Ishikawa (cell line): ENCODE results near the gene RNPEPL1.

Experiments
- CEBPB ChIP-seq: IDR thresholded peaks from 2 replicates; pipeline ENCODE4 v1.6.1; 2012
- CREB1 ChIP-seq: IDR thresholded peaks from 2 replicates; pipeline ENCODE4 v1.6.1; 2012; ENCODE audit warnings: low read depth
- EGR1 ChIP-seq: IDR thresholded peaks from 2 replicates; pipeline ENCODE4 v1.6.1; 2012
- EP300 ChIP-seq: IDR thresholded peaks from 2 replicates; pipeline ENCODE4 v1.6.1; 2012; ENCODE audit warnings: borderline replicate concordance
- FOXM1 ChIP-seq: IDR thresholded peaks from 2 replicates; pipeline ENCODE4 v1.6.1; 2012; ENCODE audit warnings: low read depth, borderline replicate concordance
- NFIC ChIP-seq: IDR thresholded peaks from 2 replicates; pipeline ENCODE4 v1.6.1; 2012
- RAD21 ChIP-seq: IDR thresholded peaks from 2 replicates; pipeline ENCODE4 v1.6.1; 2012; ENCODE audit warnings: low read depth
- TAF1 ChIP-seq: IDR thresholded peaks from 2 replicates; pipeline ENCODE4 v1.6.1; 2012; ENCODE audit warnings: low read depth, mild to moderate bottlenecking
- TCF12 ChIP-seq: IDR thresholded peaks from 2 replicates; pipeline ENCODE4 v1.6.1; 2012; ENCODE audit warnings: low read depth
- TEAD4 ChIP-seq: IDR thresholded peaks from 2 replicates; pipeline ENCODE4 v1.6.1; 2012
- YY1 ChIP-seq: IDR thresholded peaks from 2 replicates; pipeline ENCODE4 v1.6.1; 2012; ENCODE audit warnings: low read depth
- ZBTB7A ChIP-seq: IDR thresholded peaks from 2 replicates; pipeline ENCODE4 v1.6.1; 2012; ENCODE audit warnings: low read depth
- TF ChIP-seq, protein P1 (sequence below): IDR thresholded peaks from 2 replicates; pipeline ENCODE4 v1.6.1; 2012
- TF ChIP-seq, protein P2 (sequence below): IDR thresholded peaks from 2 replicates; pipeline ENCODE4 v1.6.1; 2012; ENCODE audit warnings: low read depth, mild to moderate bottlenecking
- TF ChIP-seq, protein P3 (sequence below): IDR thresholded peaks from 2 replicates; pipeline ENCODE4 v1.6.1; 2012

Gene RNPEPL1

DNA sequence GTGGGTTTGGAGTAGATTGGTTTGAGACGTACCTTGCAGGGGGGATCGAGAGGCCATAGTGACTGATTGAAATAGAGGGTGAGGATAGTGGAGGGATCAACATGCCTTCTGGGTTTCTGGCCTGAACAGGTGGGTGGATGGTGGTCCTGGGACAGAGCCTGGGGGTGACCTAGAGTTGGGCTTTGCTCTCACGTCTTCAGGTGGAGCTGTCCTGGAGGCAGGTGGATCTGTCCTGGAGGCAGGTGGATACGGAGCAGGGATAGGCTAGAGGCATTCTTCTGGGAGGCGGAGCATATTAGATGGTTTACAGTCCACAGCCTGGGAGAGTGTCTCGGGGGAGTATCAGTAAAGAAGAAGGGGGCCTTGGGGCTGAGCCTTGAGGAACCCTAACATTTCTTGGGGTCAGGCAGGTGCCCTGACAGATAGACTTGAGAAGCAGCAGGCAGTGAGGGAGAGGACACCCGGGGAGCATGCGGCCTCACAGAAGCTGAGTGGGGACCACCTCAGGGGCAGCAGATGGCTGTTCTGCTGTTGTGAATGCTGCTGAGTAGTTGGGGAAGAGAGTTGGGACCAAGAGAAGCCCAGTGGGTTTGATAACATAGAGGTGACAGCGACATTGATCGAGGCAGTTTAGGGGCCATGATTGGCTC, 19.8 kb downstream of the RNPEPL1 start:
- no peak for TF ChIP-seq ZBTB7A
- no peak for TF ChIP-seq TCF12
- TF ChIP-seq, protein P1, sequence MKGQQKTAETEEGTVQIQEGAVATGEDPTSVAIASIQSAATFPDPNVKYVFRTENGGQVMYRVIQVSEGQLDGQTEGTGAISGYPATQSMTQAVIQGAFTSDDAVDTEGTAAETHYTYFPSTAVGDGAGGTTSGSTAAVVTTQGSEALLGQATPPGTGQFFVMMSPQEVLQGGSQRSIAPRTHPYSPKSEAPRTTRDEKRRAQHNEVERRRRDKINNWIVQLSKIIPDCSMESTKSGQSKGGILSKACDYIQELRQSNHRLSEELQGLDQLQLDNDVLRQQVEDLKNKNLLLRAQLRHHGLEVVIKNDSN = no peak
- no peak for TF ChIP-seq FOXM1
- TF ChIP-seq EP300 = no peak
- no peak for TF ChIP-seq CREB1
- TF ChIP-seq, protein P2, sequence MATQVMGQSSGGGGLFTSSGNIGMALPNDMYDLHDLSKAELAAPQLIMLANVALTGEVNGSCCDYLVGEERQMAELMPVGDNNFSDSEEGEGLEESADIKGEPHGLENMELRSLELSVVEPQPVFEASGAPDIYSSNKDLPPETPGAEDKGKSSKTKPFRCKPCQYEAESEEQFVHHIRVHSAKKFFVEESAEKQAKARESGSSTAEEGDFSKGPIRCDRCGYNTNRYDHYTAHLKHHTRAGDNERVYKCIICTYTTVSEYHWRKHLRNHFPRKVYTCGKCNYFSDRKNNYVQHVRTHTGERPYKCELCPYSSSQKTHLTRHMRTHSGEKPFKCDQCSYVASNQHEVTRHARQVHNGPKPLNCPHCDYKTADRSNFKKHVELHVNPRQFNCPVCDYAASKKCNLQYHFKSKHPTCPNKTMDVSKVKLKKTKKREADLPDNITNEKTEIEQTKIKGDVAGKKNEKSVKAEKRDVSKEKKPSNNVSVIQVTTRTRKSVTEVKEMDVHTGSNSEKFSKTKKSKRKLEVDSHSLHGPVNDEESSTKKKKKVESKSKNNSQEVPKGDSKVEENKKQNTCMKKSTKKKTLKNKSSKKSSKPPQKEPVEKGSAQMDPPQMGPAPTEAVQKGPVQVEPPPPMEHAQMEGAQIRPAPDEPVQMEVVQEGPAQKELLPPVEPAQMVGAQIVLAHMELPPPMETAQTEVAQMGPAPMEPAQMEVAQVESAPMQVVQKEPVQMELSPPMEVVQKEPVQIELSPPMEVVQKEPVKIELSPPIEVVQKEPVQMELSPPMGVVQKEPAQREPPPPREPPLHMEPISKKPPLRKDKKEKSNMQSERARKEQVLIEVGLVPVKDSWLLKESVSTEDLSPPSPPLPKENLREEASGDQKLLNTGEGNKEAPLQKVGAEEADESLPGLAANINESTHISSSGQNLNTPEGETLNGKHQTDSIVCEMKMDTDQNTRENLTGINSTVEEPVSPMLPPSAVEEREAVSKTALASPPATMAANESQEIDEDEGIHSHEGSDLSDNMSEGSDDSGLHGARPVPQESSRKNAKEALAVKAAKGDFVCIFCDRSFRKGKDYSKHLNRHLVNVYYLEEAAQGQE = no peak

DNA sequence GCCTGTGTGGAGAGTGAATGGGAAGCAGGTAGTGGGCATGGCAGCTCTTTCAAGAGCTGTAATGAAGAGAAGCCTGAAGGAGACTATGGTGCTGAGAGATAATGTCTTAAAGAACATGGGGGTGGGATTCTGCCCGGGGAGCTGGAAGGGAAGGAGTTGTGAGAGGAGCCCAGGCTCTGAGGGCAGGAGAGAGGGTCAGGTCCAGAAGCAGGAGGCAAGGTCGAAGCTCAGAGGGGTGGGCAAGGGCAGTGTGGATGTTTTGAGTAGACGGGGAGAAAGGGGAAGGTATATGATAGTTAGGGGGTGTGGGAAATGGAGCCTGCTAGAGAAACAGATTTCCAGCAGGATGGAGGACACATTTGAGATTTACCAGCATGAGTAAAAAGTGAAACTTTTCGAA, 20.4 kb downstream of the RNPEPL1 start:
- TF ChIP-seq EGR1 = no peak
- no peak for TF ChIP-seq RAD21
- no peak for TF ChIP-seq CEBPB
- TF ChIP-seq, protein P1 = no peak
- TF ChIP-seq TCF12 = no peak

DNA sequence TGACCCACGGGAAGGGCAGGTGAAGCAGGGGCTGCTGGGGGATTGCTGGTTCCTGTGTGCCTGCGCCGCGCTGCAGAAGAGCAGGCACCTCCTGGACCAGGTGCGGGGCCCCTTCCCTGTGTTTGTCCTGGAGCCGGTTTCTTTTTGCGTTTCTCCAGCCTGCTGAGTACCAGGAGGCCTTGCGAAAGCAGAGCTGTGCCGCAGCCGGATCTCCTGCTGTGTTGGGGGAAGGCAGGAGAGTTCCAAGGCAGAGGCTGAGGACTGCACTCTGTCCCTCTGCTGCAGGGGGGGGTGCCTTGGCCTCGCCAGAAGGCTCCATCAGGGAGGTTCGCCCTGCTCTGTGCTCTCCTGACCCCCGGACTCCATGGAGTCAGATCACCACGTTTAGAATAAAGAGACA, 21.1 kb downstream of the RNPEPL1 start:
- TF ChIP-seq RAD21 (no peak), FOXM1 (no peak), NFIC (no peak), CEBPB (no peak), TAF1 (no peak), EP300 (no peak)
- TF ChIP-seq, protein P2 = no peak

DNA sequence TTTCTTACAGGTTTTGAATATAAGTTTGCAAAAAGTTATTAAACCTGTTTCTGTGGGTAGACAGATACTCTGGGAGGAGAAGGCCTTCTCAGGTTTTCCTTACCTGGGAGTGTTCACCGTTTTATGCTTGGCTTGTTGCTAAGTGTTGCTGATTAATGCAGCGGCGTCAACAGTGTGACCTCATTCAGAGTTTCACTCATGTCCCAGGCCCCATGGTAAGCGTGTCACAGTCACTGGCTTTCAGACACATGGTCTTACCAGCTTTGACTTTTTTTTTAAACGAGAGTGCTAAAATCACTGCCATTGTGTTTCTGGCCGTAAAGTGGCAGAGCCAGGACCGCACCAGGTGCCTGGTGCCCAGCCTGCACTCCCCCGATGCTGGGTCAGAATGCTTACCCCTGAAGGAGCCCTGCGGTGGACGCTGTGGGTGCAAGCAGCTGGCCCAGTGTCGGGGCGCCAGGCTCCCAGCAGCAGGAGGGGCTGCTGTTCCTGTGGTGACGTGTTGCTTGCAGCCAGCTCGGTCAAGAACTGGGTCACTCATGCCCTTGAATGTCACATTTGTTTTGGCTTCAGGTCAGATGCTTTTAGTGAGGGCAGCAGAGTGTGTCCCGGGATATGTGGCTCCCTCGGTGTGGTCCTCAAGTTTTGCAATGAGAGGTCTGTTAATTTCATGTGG, 21.7 kb downstream of the RNPEPL1 start:
- TF ChIP-seq YY1 (no peak), FOXM1 (no peak), CREB1 (no peak), ZBTB7A (no peak), TCF12 (no peak), RAD21 (no peak)
- TF ChIP-seq, protein P3, sequence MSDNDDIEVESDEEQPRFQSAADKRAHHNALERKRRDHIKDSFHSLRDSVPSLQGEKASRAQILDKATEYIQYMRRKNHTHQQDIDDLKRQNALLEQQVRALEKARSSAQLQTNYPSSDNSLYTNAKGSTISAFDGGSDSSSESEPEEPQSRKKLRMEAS = no peak
- TF ChIP-seq, protein P1 = no peak

DNA sequence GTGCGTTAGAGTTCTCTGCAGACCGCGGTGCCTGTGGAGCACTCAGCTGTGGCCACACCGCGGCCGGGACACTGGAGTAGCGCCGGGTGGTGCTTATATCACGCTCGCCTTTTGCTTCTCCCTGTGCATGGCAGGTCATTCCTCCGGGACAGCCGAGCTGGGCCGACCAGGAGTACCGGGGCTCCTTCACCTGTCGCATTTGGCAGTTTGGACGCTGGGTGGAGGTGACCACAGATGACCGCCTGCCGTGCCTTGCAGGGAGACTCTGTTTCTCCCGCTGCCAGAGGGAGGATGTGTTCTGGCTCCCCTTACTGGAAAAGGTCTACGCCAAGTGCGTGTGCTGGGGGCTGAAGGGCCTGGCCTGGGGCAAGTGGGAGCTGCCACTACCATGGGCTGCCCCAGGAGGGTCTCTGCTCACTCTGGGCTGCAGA, 22.4 kb downstream of the RNPEPL1 start:
- no peak for TF ChIP-seq FOXM1
- TF ChIP-seq CREB1 = no peak
- no peak for TF ChIP-seq YY1
- no peak for TF ChIP-seq TEAD4
- TF ChIP-seq, protein P2 = no peak
- TF ChIP-seq TCF12 = no peak
- no peak for TF ChIP-seq RAD21
- TF ChIP-seq EGR1 = no peak
- TF ChIP-seq, protein P3 = no peak
- no peak for TF ChIP-seq CEBPB
- TF ChIP-seq, protein P1 = no peak
- TF ChIP-seq ZBTB7A = no peak
- no peak for TF ChIP-seq TAF1
- no peak for TF ChIP-seq NFIC
